A172 (cell line): ENCODE measurements around the gene RNH1. TPM values are rescaled to one million over a fixed set of nuclear protein-coding genes. Genes with fewer than 3 reads are reported as not detected.
"Not testable (repeated sequence)": the region's sequence is repeated elsewhere in the genome, so short reads cannot be mapped to it uniquely, and the experiment has no call there.

Experiments used
- DNase-seq: peaks from one replicate; pipeline ENCODE4 v3.0.0-alpha.2; 2015; ENCODE audit warnings: low spot score
- total RNA-seq: library from RNA; depleted of rRNA; stranded (reverse); fragments of >200 nt; shearing (Covaris generic); gene quantifications from 2 replicates; pipeline ENCODE4 v1.2.3, GENCODE V29; 2014

RNH1 gene
- total RNA-seq, 1 experiment from 2014 or later, result 316 TPM

GRCh38 chr11:520428-521176 is 13.6 kb upstream of the RNH1 start:
- DNase-seq, result no peak

DNA sequence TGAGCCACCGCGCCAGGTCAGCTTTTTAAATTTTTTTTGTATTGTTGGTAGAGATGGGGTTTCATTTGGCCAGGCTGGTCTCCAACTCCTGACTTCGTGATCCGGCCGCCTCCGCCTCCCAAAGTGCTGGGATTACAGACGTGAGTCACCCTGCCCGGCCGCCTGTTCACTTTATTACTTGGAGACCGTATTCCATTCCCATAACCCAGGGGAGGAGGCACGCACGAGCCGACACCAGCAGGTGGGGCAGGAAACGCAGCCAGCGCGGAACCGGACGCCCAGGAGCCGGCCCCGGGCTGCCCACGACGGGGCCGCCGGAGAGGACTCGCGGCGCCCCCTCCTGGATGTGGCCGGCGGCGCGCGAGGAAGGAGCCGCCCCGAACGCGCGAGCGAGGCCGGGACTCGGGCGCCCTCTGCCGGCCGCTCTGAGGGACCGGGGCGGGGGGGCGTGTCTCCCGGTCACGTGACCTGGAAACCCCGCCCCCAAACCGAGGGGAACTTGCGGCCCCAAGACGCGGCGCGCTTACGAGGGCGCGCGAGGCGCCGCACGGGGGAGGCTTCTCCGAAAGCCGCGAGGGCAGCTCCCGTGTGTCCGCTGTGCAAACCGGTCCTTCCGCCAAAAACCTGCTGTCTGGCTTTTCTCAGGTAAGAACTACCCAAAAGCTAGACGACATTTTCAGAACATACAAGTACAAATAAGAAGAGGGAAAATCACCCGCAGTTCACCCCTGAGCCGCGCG is 11.6 kb upstream of the RNH1 start:
- no peak for DNase-seq

DNA sequence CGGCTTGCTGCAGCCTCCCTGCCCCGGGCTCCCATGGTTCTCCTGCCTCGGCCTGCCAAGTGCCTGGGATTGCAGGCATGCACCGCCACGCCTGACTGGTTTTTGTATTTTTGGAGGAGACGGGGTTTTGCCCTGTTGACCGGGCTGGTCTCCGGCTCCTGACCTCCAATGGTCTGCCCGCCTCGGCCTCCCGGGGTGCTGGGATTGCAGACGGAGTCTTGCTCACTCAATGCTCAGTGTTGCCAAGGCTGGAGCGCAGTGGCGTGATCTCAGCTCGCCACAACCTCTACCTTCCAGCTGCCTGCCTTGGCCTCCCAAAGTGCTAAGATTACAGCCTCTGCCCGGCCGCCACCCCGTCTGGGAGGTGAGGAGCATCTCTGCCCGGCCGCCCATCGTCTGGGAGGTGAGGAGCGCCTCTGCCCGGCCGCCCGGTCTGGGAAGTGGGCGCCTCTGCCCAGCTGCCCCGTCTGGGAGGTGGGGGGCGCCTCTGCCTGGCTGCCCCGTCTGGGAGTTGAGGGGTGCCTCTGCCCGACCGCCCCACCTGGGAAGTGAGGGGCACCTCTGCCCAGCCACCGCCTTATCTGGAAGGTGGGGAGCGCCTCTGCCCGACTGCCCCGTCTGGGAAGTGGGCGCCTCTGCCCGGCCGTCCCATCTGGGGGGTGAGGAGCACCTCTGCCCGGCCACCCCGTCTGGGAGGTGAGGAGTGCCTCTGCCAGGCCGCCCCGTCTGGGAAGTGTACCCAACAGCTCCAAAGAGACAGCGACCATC is 10.1 kb upstream of the RNH1 start:
- DNase-seq, result not testable (repeated sequence)

GRCh38 chr11:516400-516799 is 9.4 kb upstream of the RNH1 start:
- no peak for DNase-seq

DNA sequence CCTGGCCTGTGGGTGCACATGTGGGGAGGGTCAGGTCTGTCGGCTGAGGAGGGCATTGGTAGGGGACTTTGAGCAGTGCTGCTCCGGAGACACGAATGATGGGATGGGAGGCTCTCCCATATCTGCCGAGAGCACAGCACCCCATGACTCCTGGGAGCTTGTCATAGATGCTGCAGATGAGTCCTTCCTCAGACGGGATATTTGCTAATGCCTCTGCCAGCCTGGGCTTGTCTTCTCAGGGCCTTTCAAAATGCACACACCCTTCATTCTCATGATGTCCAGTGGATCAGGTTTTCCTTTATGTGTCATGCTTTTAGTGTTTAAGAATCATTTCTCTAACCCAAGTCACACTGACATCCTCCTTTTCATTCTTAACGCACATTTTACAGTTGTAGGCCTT is 8.1 kb upstream of the RNH1 start:
- no peak for DNase-seq

DNA sequence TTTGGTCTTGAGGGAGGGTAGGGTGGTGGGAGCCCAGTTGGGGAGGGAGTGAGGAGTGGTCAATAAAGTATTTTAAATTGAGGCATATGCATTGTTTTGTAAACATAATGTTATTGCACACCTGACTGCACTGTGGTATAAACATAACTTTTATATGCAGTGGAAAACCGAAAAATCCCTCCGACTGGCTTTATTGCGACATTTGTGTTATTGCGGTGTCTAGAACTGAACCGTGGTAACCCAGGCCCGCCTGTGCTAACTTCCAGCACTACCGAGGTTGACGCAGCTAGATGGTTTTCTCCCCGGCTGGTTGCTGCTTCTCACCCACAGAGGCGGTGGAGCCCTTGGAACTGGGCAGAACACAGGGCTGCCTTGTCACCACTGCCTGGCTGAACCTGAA is 7.6 kb upstream of the RNH1 start:
- DNase-seq, result no peak

DNA sequence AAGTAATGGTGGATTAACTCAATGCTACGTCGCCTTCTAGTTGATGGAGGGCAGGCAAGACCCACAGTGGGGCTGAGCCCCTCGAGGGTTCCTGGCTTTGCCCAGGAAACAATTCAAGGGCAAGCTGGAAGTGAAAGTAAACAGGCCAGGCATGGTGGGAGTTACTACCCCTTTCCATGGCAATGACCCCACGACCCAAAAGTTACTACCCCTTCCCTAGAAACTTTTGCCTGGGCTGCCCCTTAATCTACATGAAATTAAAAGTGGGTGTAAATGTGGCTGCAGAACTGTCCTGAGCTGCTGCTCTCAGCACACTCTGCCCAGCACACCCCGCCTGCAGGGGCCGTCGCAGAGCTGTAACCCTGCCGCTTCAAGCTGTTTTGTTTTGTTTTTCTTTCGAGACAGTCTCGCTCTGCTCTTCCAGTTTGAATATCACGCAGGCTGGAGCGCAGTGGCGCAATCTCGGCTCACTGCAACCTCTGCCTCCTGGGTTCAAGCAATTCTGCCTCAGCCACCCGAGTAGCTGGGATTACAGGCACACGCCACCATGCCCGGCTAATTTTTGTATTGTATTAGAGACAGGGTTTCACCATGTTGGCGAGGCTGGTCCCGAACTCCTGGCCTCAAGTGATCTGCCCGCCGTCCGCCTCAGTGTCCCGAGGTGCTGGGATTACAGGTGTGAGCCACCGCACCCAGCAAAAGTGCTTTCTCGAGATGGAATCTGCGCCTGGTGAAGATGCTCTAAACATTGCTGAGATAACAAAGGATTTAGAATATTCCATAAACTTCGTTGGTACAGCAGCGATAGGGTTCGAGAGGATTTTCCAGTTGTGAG is 5.9 kb upstream of the RNH1 start:
- DNase-seq, result no peak

- DNase-seq, result no peak
Measured at GRCh38 chr11:508956-509355, 1.9 kb upstream of the RNH1 start.

DNA sequence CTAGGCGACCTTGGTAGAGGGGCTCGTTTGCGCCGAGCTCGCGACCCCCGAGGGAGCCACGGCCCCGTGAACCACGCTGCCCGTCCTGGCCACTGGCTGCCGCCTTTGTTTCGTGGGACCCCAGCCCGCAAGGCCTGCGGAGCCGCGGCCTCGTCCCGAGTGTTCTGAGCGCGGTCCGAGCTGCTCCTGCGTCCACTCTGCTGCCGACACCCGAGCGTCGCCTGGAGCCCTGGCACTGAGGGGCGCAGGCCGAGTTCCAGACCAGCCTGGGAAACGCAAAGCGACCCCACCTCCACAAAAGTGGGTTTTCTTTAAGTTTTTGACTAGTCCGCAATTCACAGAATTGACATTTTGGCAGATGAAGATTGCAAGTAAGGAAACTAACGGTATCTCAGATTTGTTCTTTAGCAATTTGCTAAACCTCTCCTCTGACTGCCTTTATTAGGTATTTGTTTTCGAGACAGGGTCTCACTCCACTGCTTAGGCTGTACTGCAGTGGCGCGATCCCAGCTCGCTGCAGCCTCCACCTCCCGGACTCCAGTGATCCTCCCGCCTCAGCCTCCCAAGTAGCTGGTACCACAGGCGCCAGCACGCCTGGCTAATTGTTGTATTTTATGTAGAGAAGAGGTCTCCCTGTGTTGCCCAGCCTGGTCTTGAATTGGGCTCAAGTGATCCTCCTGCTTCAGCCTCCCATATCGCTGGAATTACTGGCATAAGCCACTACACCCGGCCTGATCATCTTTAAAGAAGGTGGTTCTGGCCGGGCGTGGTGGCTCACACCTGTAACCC is 879 bp upstream of the RNH1 start:
- DNase-seq, result no peak

GRCh38 chr11:506238-506994 is 626 bp downstream of the RNH1 start:
- peak; percentile 95 for DNase-seq

DNA sequence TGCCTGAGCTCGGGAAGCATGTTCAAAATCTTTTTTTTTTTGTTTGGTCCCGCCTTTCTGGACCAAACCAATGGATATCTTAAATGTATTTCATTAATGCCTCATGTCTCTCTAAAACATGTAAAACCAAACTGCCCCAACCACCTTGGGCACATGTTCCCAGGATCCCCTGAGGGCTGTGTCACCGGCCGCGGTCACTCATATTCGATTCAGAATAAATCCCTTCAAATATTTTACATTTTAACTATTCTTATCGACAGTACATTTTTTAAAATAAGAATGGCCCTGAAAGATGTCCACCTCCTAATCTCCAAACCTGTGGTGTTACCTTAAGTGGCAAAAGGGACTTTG is 2.1 kb downstream of the RNH1 start:
- no peak for DNase-seq

DNA sequence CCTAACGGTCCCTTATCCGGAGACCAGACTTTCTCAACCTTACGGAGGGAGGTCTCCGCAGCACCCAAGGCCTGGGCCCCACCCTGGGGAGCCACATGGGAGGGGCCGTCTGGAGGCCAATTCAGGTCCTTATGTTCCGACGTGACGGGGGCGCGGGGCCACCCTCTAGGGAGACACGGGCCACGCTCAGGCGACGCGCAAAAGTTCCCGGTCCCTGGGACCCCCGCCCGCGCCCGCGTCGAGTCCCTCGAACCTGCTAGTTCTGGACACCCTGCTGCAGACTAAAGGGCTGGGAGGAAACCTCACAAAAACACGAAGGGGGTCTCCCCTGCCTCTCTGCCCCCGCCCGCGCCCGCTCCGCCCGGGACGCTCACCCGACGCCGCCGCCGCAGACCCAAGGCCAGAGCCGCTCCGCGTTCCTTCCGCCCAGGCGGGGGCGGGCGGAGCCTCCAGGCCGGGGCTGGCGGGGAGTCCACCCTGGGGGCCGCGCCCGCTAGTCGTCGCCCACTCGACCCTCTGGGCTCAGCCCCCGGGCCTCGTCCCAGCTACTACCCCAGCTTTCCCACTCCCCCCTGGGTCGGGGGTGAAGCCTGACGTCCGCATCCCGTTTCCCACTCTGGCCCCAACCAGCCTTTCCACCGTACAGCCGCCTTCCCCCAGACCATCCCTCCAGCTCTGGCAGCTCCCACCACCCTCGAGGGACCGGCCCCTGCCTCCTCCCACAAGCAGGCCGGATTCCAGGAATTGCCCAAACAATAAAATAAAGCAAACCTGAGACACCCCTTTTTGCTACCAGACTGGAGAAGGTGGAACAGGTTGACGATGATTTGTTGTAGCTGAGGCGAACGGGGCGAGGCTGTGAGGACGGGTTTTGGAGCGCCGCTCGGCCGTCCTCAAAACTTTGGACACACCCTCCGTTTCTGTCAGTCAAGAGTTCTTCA is 2.7 kb downstream of the RNH1 start:
- no peak for DNase-seq

DNA sequence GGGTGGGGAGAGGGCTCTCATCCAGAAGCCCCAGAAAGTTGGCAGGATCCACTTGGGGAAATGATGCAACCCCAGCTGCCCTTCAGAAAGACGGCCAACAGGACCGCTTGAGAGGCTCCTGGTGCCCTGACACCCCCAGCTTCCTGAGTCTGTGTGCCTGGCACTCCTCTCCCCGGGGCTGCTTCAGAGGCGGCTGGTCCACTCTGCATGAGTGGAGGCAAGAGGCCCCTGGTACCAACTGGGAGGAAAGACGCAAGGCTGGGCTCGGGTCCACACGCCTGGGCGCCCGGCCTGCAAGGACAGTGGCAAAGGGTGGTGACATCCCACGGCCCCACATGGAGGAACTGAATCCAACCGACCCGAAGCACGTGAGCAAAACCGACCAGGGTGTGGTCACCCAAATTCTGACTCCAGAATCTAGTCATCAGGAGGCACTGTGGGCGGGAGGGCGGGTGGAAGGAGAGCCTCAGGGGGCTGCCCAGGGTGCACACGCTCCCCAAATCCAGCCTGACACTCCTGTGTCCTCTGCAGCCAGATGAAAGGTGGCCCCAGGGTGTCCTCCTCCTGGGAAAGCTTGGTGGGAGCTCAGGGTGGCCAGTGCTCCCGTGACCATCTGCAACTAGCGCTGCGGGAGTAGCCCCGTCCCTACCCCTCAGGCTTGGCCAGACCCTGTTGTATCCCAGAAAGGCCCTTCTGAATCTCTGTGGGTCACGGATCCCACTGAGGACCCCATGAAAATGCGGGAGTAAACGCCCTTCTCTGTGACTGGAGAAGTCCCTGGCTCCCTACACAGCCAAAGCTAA is 3.7 kb downstream of the RNH1 start:
- DNase-seq, result no peak

DNA sequence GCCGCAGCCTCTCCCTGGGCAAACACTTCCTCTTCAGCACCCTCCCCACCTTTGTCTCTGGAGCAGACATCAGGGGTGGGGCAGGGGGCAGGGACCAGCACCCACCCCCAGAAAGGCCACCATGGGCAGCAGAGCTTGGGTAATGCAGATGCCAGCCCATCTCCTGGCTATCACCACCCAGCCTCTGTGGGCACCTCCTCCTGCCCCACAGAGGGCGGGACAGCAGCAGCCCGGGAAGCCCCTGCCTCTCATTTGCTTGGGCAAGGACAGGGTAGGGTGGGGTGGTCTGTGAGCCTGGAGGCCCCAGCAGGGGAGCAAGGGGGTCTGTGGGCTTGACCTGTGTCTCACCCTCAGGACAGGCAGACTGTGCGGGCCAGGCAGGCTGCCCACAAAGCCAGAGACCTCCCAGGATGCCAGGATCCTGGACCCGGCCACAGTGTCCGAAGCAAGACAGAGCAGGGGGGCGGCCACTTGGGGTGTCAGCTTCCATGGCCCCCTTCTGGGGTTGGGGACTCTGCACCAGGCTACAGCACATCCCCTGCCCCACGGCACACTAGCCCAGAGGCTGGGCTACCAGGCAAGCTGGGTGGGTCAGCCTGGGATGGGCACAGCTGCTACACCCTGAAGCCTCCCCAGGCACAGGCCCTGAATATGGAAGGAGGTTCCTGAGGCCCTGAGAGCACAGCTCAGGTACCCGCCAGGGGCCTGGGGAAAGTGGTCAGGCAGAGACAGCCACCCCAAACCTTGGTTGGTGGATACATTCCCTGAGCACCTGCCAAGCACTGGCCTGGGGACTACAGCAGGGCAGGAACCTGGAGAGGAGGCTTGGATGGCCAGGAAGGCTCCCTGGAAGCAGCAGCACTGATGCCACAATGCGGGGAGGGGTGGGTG is 4.5 kb downstream of the RNH1 start:
- no peak for DNase-seq

- DNase-seq, result no peak
Measured at GRCh38 chr11:501683-502287, 5.3 kb downstream of the RNH1 start.

- no peak for DNase-seq
Measured at GRCh38 chr11:501001-501682, 5.9 kb downstream of the RNH1 start.
